Activated naive CD4-positive, alpha-beta T cell treated with anti-CD3 and anti-CD28 coated beads, Interleukin-2, amount 50 U/mL, for 24 hours (primary cell): ENCODE measurements around the gene NDUFB2.
"Not testable (repeated sequence)": the region's sequence is repeated elsewhere in the genome, so short reads cannot be mapped to it uniquely, and the experiment has no call there.

Experiments
- H3K27ac Mint-ChIP-seq: one replicate; pipeline ENCODE4 v1.8.0; 2021; ENCODE audit warnings: mild to moderate bottlenecking, mixed read lengths
- H3K27me3 Mint-ChIP-seq: one replicate; pipeline ENCODE4 v1.8.0; 2021; ENCODE audit warnings: mixed read lengths
- H3K36me3 Mint-ChIP-seq: one replicate; pipeline ENCODE4 v1.8.0; 2021; ENCODE audit warnings: mixed read lengths
- H3K4me1 Mint-ChIP-seq: one replicate; pipeline ENCODE4 v1.8.0; 2021; ENCODE audit warnings: mixed read lengths
- H3K4me3 Mint-ChIP-seq: one replicate; pipeline ENCODE4 v1.8.0; 2021; ENCODE audit warnings: mild to moderate bottlenecking, mixed read lengths
- H3K9me3 Mint-ChIP-seq: one replicate; pipeline ENCODE4 v1.8.0; 2021; ENCODE audit warnings: mixed read lengths

Gene NDUFB2

DNA sequence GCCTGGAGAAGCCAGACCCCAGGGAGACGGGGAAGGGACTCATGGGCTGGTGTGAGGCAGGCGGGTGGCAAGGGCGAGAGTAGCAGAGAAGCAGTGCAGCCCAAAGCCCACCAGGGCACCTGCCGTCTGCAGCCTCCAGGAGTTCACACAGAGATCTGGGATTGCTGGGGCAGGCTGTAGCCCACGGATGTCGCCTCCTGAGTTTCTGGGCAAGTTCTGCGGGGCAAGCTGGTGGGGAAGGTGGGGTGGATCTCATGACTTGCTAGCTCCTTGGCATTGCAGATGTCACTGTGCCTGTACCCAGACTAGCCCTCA, 17.7 kb upstream of the NDUFB2 start:
- no peaks in the 10 kb centered on the region for H3K27me3 Mint-ChIP-seq
- H3K9me3 Mint-ChIP-seq, result no peaks in the 10 kb centered on the region
- H3K4me3 Mint-ChIP-seq, result no peak overlapping the region
- peaks cover 20% of the 10 kb centered on the region for H3K36me3 Mint-ChIP-seq
- no peak overlapping the region for H3K27ac Mint-ChIP-seq
- H3K4me1 Mint-ChIP-seq, result peaks cover 34% of the 10 kb centered on the region

DNA sequence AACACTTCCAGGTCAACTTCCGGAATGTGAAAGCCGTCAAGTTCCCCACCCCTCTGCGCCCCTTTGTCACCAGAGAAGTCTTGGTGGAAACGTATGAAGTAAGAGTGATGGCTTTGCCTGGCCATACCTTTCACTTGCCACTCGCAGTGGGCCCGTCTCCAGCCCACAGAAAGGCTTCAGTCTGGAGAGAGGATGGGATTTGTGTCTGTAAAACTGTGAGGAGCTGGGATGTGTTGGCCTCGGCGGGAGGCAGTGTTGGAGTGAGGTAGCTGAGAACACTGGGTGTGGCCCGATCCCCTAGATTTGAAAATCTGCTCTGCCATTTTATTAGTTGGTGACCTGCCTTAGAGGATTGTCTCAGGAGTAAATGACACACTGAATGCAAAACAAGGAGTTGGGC, 17.3 kb upstream of the NDUFB2 start:
- peaks cover 30% of the 10 kb centered on the region for H3K4me1 Mint-ChIP-seq
- H3K36me3 Mint-ChIP-seq, result peaks cover 20% of the 10 kb centered on the region
- H3K27ac Mint-ChIP-seq, result no peak overlapping the region
- no peaks in the 10 kb centered on the region for H3K27me3 Mint-ChIP-seq
- H3K9me3 Mint-ChIP-seq, result no peaks in the 10 kb centered on the region
- H3K4me3 Mint-ChIP-seq, result no peak overlapping the region

DNA sequence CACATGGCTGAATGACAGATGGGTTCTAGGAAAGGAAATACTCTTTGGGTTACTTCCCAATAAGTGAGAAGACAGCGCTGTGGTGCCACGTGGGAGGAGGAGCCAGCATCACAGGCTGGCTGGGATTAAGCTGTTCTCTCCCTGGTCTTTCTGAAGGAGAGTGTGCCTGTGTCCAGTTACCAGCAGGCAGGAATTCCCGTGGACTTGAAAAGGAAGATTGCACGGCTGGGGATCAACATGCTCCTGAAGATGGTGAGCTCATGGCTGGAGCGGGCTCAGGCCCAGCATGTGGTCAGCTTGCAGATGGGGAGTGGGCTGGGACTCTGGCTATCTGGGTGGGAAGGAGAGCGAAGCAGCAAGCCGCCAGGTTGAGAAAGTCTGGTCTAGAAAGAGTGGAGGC, 15.6 kb upstream of the NDUFB2 start:
- peaks cover 16% of the 10 kb centered on the region for H3K4me1 Mint-ChIP-seq
- H3K27me3 Mint-ChIP-seq, result no peaks in the 10 kb centered on the region
- H3K36me3 Mint-ChIP-seq, result peaks cover 22% of the 10 kb centered on the region
- H3K9me3 Mint-ChIP-seq, result no peaks in the 10 kb centered on the region
- H3K4me3 Mint-ChIP-seq, result no peak overlapping the region
- no peak overlapping the region for H3K27ac Mint-ChIP-seq

- peaks cover 8% of the 10 kb centered on the region for H3K4me1 Mint-ChIP-seq
- no peaks in the 10 kb centered on the region for H3K27me3 Mint-ChIP-seq
- H3K4me3 Mint-ChIP-seq, result no peak overlapping the region
- no peaks in the 10 kb centered on the region for H3K9me3 Mint-ChIP-seq
- H3K36me3 Mint-ChIP-seq, result peaks cover 22% of the 10 kb centered on the region
- H3K27ac Mint-ChIP-seq, result no peak overlapping the region
These were observed 14.7 kb upstream of the NDUFB2 start for GRCh38 chr7:140681766-140682165.

GRCh38 chr7:140683657-140684056, 12.9 kb upstream of the NDUFB2 start:
- Mint-ChIP-seq H3K9me3 (no peaks in the 10 kb centered on the region), H3K27me3 (no peaks in the 10 kb centered on the region), H3K27ac (no peak overlapping the region), H3K4me1 (no peaks in the 10 kb centered on the region), H3K4me3 (no peak overlapping the region), H3K36me3 (peaks cover 14% of the 10 kb centered on the region)

- H3K27me3 Mint-ChIP-seq, result no peaks in the 10 kb centered on the region
- H3K36me3 Mint-ChIP-seq, result peaks cover 12% of the 10 kb centered on the region
- H3K4me3 Mint-ChIP-seq, result no peak overlapping the region
- no peaks in the 10 kb centered on the region for H3K4me1 Mint-ChIP-seq
- no peak overlapping the region for H3K27ac Mint-ChIP-seq
- H3K9me3 Mint-ChIP-seq, result no peaks in the 10 kb centered on the region
These were observed 12.2 kb upstream of the NDUFB2 start for GRCh38 chr7:140684066-140684950.

DNA sequence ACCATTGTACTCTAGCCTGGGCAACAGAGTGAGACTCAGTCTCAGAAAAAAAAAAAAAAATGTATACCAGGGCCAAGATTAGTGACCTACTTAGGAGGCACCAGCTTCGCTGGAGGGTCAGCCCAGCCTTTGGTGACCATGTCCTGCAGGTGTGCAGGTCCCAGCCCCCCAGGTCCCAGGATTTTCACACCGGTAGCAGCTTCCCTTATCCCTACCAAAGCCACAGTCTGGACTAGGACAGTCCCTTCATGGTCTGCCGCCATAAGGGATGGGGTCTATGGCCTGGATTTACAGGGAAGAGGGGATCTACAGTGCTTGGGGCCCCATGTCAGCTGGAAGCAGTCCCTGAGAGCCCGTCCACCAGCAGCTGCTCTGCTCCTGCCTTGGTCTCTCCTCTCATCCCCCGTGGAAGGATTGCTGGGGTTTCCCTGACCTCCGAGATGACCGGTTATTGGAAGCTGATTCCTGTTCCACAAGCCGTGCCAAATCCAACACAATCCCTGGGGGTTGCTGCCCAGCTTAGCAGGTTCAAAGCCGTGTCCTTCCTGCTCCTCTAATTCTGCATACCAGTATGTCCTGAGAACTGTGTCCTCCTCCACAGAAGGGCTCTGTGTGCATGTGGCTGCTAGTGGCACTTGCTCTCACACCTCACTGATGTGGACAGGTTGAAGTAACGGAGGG, 11.0 kb upstream of the NDUFB2 start:
- peaks cover 9% of the 10 kb centered on the region for H3K36me3 Mint-ChIP-seq

GRCh38 chr7:140686921-140687320, 9.6 kb upstream of the NDUFB2 start:
- Mint-ChIP-seq H3K4me3 (no peak overlapping the region), H3K27me3 (no peaks in the 10 kb centered on the region), H3K4me1 (no peaks in the 10 kb centered on the region), H3K36me3 (peaks cover 5% of the 10 kb centered on the region), H3K27ac (no peak overlapping the region), H3K9me3 (no peaks in the 10 kb centered on the region)

More for the DNA sequence above, 11.0 kb upstream of the NDUFB2 start:
- H3K9me3 Mint-ChIP-seq, result no peaks in the 10 kb centered on the region
- no peak overlapping the region for H3K27ac Mint-ChIP-seq
- no peaks in the 10 kb centered on the region for H3K4me1 Mint-ChIP-seq
- no peaks in the 10 kb centered on the region for H3K27me3 Mint-ChIP-seq
- no peak overlapping the region for H3K4me3 Mint-ChIP-seq

DNA sequence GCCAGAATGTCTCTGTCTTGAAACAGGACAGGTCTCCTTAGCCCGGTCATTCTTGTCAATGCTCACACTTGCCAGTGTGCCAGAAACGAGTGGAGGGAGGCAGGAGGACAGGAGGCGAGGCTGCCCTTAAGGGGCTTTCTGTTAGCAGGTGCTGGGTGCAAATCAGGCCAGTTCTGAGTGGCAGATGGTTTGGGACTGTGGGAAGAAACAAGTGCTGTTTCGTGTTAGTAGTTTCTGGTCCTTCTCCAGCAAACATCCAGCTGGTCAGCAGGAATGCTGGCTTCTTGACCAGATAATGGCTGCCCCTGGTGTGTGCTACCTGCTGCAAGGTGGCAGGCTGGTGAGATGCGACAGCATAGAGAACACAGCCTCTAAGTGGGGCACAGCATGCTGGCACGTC, 8.2 kb upstream of the NDUFB2 start:
- Mint-ChIP-seq H3K27ac (no peak overlapping the region), H3K36me3 (peaks cover 9% of the 10 kb centered on the region), H3K4me1 (no peaks in the 10 kb centered on the region)

GRCh38 chr7:140689199-140690152, 7.0 kb upstream of the NDUFB2 start:
- Mint-ChIP-seq H3K4me1 (no peaks in the 10 kb centered on the region), H3K27ac (no peak overlapping the region), H3K9me3 (no peaks in the 10 kb centered on the region), H3K36me3 (peaks cover 9% of the 10 kb centered on the region), H3K27me3 (no peaks in the 10 kb centered on the region), H3K4me3 (no peak overlapping the region)

More for the DNA sequence above, 8.2 kb upstream of the NDUFB2 start:
- no peaks in the 10 kb centered on the region for H3K9me3 Mint-ChIP-seq
- H3K27me3 Mint-ChIP-seq, result no peaks in the 10 kb centered on the region
- H3K4me3 Mint-ChIP-seq, result no peak overlapping the region

DNA sequence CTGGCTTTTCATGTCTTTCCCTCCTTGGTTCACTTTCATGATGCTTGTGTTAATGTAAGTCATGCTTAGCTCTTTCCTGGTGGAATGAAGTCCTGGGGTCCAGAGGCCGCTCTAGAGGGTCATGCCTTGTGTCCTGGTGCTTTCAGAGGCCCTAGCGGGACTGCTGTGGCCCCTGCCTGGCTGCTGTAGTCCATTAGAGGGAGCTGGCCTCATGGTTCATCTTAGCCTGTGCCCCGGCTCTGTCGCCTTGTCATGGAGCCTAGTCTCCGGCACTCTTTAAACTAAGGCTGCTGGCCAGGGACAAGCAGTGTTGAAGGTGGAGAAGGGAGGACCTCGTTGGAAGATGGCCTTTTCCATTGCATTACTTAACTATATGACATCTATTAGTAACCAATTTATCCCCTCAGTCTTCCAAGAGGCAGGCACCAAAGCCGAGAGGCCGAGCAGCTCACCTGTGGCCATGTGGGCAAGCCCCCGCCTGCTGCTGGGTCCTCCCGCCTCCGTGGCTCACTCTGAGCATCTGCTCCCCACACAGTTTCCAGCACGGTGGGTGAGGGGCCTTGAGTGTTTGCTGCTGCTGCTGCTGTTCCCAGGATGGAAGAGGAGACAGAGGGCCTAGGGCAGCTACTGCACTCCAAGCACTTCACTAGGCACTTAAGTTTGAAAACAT, 5.0 kb upstream of the NDUFB2 start:
- Mint-ChIP-seq H3K27ac (no peak overlapping the region), H3K4me1 (peaks cover 9% of the 10 kb centered on the region), H3K4me3 (no peak overlapping the region), H3K36me3 (peaks cover 7% of the 10 kb centered on the region), H3K27me3 (no peaks in the 10 kb centered on the region), H3K9me3 (no peaks in the 10 kb centered on the region)

DNA sequence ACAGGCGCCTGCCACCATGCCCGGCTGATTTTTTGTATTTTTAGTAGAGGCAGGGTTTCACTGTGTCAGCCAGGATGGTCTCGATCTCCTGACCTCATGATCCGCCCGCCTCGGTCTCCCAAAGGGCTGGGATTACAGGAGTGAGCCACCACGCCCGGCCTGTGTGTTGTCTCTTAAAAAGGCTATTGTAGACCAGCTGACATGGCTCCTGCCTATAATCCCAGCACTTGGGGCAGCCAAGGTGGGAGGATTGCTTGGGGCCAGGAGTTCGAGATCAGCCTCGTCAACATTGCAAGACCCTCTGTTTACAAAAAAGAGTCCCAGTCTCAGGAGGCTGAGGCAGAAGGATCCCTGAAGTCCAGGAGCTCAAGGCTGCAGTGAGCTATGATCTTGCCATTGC, 2.7 kb upstream of the NDUFB2 start:
- not testable (repeated sequence) for H3K9me3 Mint-ChIP-seq, H3K27ac Mint-ChIP-seq, H3K27me3 Mint-ChIP-seq, H3K4me3 Mint-ChIP-seq
- H3K4me1 Mint-ChIP-seq, result peaks cover 26% of the 10 kb centered on the region
- peaks cover 10% of the 10 kb centered on the region for H3K36me3 Mint-ChIP-seq

- H3K27ac Mint-ChIP-seq, result peak overlapping the region; percentile 68
- peaks cover 33% of the 10 kb centered on the region for H3K4me1 Mint-ChIP-seq
- no peak overlapping the region for H3K4me3 Mint-ChIP-seq
- H3K36me3 Mint-ChIP-seq, result peaks cover 10% of the 10 kb centered on the region
- H3K9me3 Mint-ChIP-seq, result no peaks in the 10 kb centered on the region
- no peaks in the 10 kb centered on the region for H3K27me3 Mint-ChIP-seq
These were observed 1.9 kb upstream of the NDUFB2 start for GRCh38 chr7:140694592-140694991.

DNA sequence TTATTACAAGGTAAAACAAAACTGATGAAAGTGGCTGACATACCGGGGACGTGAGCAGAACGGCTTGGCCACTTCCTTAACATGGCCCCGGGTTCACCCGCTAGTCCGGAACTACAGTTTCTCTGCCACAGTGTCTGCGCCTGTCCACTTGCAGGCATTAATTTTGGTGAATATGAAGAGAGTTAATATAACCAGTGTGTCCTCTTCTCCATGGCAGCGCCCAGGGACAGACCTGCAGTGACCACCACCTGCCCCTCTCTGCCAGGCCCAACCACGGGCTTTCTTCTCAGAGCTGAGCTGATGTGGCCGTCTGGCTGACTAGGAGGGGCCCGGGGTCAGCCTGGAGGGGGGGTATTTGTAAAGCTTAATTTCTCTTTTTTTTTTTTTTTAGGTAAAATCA, 1.1 kb upstream of the NDUFB2 start:
- peaks cover 35% of the 10 kb centered on the region for H3K4me1 Mint-ChIP-seq
- no peaks in the 10 kb centered on the region for H3K27me3 Mint-ChIP-seq
- H3K27ac Mint-ChIP-seq, result no peak overlapping the region
- no peak overlapping the region for H3K4me3 Mint-ChIP-seq
- no peaks in the 10 kb centered on the region for H3K9me3 Mint-ChIP-seq
- H3K36me3 Mint-ChIP-seq, result peaks cover 12% of the 10 kb centered on the region

DNA sequence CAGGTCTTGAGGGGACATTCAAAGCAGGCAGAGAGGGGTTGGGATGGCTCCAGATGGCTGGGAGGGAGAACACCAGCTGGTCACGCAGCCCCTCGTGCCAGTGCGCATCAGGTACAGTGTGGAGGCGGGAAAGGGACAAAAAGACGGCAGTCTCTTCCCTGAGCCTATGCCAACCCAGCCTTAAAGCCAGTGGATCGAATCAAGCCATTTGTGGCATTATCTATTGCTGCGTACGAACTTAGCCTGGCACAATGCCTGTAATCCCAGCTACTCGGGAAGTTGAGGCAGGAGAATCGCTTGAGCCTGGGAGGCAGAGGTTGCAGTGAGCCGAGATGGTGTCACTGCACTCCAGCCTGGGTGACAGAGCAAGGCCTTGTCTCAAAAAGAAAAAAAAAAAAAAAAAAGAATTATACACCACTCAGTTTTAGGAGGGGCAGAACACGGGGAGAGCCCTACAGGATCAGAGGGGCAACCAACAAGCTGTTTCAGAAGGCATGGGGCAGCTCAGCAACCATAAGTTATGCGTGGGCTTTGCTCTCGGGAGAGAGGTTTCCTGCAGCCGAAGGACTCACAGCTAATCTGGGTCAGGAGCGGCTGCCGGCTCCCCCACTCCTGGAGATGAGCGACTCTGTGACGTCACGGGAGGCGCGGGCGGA, 356 bp upstream of the NDUFB2 start:
- Mint-ChIP-seq H3K4me3 (peak overlapping the region; percentile 99), H3K27me3 (no peaks in the 10 kb centered on the region), H3K27ac (peak overlapping the region; percentile 99), H3K9me3 (no peaks in the 10 kb centered on the region), H3K36me3 (peaks cover 12% of the 10 kb centered on the region), H3K4me1 (peaks cover 35% of the 10 kb centered on the region)
